Keratinocyte (primary cell): ENCODE data around the gene SDK2. TPM values are rescaled to one million over a fixed set of nuclear protein-coding genes. Genes with fewer than 3 reads are reported as not detected.

Experiments
- DNase-seq: peaks from one replicate; pipeline ENCODE4 v3.0.0-alpha.2; 2011; ENCODE audit warnings: low read depth, missing footprints, low spot score
- FAIRE-seq: peaks from 2 replicates; lab custom pipeline; 2011; peaks lifted over from hg19 to GRCh38; lab: Jason Lieb, UNC
- H2AFZ ChIP-seq: 2 replicates; pipeline ENCODE4 v1.6.0; 2012; ENCODE audit warnings: low read length, control low read depth, inconsistent platforms; ENCODE audit not compliant: control insufficient read depth
- H3K27ac ChIP-seq: 2 replicates; pipeline ENCODE4 v1.5.1; 2011; ENCODE audit warnings: low read length; ENCODE audit not compliant: control insufficient read depth, insufficient read depth
- H3K27me3 ChIP-seq: 3 replicates; pipeline ENCODE4 v1.6.0; 2011; ENCODE audit warnings: low read length; ENCODE audit not compliant: control insufficient read depth, insufficient read depth; ENCODE audit errors: extremely low read depth
- H3K36me3 ChIP-seq, 2 experiments: 2 replicates in 1 of 2; 3 replicates in 1 of 2; pipeline ENCODE4 v1.5.1; 2011; ENCODE audit warnings: low read length in 2 of 2, mild to moderate bottlenecking in 1 of 2; ENCODE audit not compliant: control insufficient read depth in 2 of 2, insufficient read depth in 2 of 2; ENCODE audit errors: extremely low read depth in 1 of 2
- H3K4me1 ChIP-seq: 3 replicates; pipeline ENCODE4 v1.5.1; 2011; ENCODE audit warnings: low read length; ENCODE audit not compliant: control insufficient read depth, insufficient read depth; ENCODE audit errors: extremely low read depth
- H3K4me2 ChIP-seq: 3 replicates; pipeline ENCODE4 v1.6.0; 2011; ENCODE audit warnings: low read depth, low read length; ENCODE audit not compliant: control insufficient read depth, insufficient read depth; ENCODE audit errors: extremely low read depth
- H3K4me3 ChIP-seq, 3 experiments: fragments of 200-600 bp in 1 of 3; sonication (generic) in 1 of 3; 2 replicates in 2 of 3; 3 replicates in 1 of 3; pipeline ENCODE4 v1.5.1; 2011 to 2016; ENCODE audit warnings: low read length in 3 of 3, mild to moderate bottlenecking in 3 of 3, control low read depth in 2 of 3, inconsistent platforms in 1 of 3, low read depth in 1 of 3, mixed read lengths in 1 of 3, mixed run types in 1 of 3, moderate library complexity in 1 of 3; ENCODE audit not compliant: control insufficient read depth in 2 of 3, insufficient read depth in 2 of 3; ENCODE audit errors: extremely low read depth in 1 of 3
- H3K79me2 ChIP-seq: 2 replicates; pipeline ENCODE4 v1.6.0; 2012; ENCODE audit warnings: low read length; ENCODE audit not compliant: control insufficient read depth, insufficient read depth
- H3K9ac ChIP-seq: 3 replicates; pipeline ENCODE4 v1.6.0; 2011; ENCODE audit warnings: low read length; ENCODE audit not compliant: control insufficient read depth, insufficient read depth; ENCODE audit errors: extremely low read depth
- H3K9me1 ChIP-seq: 3 replicates; pipeline ENCODE4 v1.6.0; 2011; ENCODE audit warnings: low read length; ENCODE audit not compliant: control insufficient read depth, insufficient read depth; ENCODE audit errors: extremely low read depth
- H3K9me3 ChIP-seq: 2 replicates; pipeline ENCODE4 v1.5.1; 2012; ENCODE audit warnings: low read depth, low read length; ENCODE audit not compliant: control insufficient read depth
- H4K20me1 ChIP-seq: 3 replicates; pipeline ENCODE4 v1.6.0; 2011; ENCODE audit warnings: low read length; ENCODE audit not compliant: control insufficient read depth, insufficient read depth; ENCODE audit errors: extremely low read depth
- CTCF ChIP-seq, 3 experiments: IDR thresholded peaks in 1 of 3; conservative IDR thresholded peaks in 1 of 3; optimal IDR thresholded peaks in 1 of 3; 2 replicates in 2 of 3; 3 replicates in 1 of 3; pipeline versions ENCODE3 to v1.5.1; 2011; ENCODE audit warnings: low read length in 3 of 3, mild to moderate bottlenecking in 3 of 3, moderate library complexity in 2 of 3, control low read depth in 1 of 3, inconsistent platforms in 1 of 3; ENCODE audit not compliant: insufficient read depth in 2 of 3; ENCODE audit errors: extremely low read depth in 1 of 3
- EZH2 ChIP-seq: IDR thresholded peaks from one replicate; pipeline ENCODE4 v1.6.1; 2012; ENCODE audit warnings: inconsistent platforms, mild to moderate bottlenecking, low read length, moderate library complexity
- dilution Hi-C: fragments of 300-500 bp; cut with MboI; formaldehyde crosslinking; loops from one replicate; pipeline ENCODE4 v1.7.0; 2020; ENCODE audit warnings: low sequenced_read_pairs; ENCODE audit not compliant: extremely low pct_ligation_motif_present
- polyA plus RNA-seq, 5 experiments: library from polyadenylated mRNA; depleted of rRNA in 3 of 5; stranded (reverse) in 3 of 5; stranded (forward) in 1 of 5; unstranded in 1 of 5; fragments of >200 nt; gene quantifications; 1 replicate in 1 of 5; 2 replicates in 3 of 5; 3 replicates in 1 of 5; pipeline versions ENCODE4 v1.2.1 to v1.2.3, GENCODE V29; 2011 to 2012; ENCODE audit warnings: missing spikeins in 2 of 5, low read depth in 1 of 5, low replicate concordance in 1 of 5

Gene SDK2
- polyA plus RNA-seq, 1 donor (not counting 4 experiments of a cell fraction or from before 2014, with no cell fraction given) = 1.8 TPM

- Histone ChIP-seq H3K4me1 (peaks cover 9% of the 10 kb centered on the region), H3K27ac (no peak overlapping the region), H3K4me3 (no peak overlapping the region), H3K9me3 (no peaks in the 10 kb centered on the region), H3K4me2 (no peak overlapping the region), H3K79me2 (no peaks in the 10 kb centered on the region), H3K9ac (no peak overlapping the region), H3K36me3 (no peaks in the 10 kb centered on the region), H2AFZ (no peak overlapping the region), H3K27me3 (no peaks in the 10 kb centered on the region), H4K20me1 (no peaks in the 10 kb centered on the region), H3K9me1 (no peaks in the 10 kb centered on the region)
- dilution Hi-C loops = no loop called here
- FAIRE-seq (no peak), DNase-seq (no peak)
- no peak for TF ChIP-seq CTCF (optimal IDR thresholded peaks at IDR 0.05 in 1 of 3, IDR thresholded peaks at IDR 0.05 in 1 of 3, conservative IDR thresholded peaks at IDR 0.05 in 1 of 3; ENCODE audit: extremely low read depth in 1 of 3, insufficient read depth in 2 of 3, low read length in 3 of 3)
- no peak for TF ChIP-seq EZH2
Observed at GRCh38 chr17:73359352-73359751, 284.9 kb downstream of the SDK2 start.

GRCh38 chr17:73358668-73359067 is 285.6 kb downstream of the SDK2 start:
- FAIRE-seq = no peak
- H3K9me3 ChIP-seq = no peaks in the 10 kb centered on the region
- TF ChIP-seq CTCF (optimal IDR thresholded peaks at IDR 0.05 in 1 of 3, IDR thresholded peaks at IDR 0.05 in 1 of 3, conservative IDR thresholded peaks at IDR 0.05 in 1 of 3; ENCODE audit: extremely low read depth in 1 of 3, insufficient read depth in 2 of 3, low read length in 3 of 3) = no peak
- no peak for TF ChIP-seq EZH2
- no peak for DNase-seq
- no peak overlapping the region for H3K27ac ChIP-seq
- no peaks in the 10 kb centered on the region for H4K20me1 ChIP-seq
- no peak overlapping the region for H3K4me3 ChIP-seq
- H3K36me3 ChIP-seq = no peaks in the 10 kb centered on the region
- no peak overlapping the region for H3K9ac ChIP-seq
- no peak overlapping the region for H3K4me2 ChIP-seq
- H3K9me1 ChIP-seq = no peaks in the 10 kb centered on the region
- H3K4me1 ChIP-seq = peaks cover 9% of the 10 kb centered on the region
- dilution Hi-C loops = no loop called here
- H2AFZ ChIP-seq = no peak overlapping the region
- no peaks in the 10 kb centered on the region for H3K79me2 ChIP-seq
- H3K27me3 ChIP-seq = no peaks in the 10 kb centered on the region
